Activated T-helper 17 cell treated with anti-CD3 and anti-CD28 coated beads, Interleukin-2, amount 50 U/mL, for 72 hours (primary cell): ENCODE measurements around the gene KL. TPM values are rescaled to one million over a fixed set of nuclear protein-coding genes. Genes with fewer than 3 reads are reported as not detected.
A peak's percentile ranks its signal among the peaks of the same experiment; 100 is the strongest.

ENCODE experiments used
- ATAC-seq: fragments of 150-1000 bp; cut with Tn5 transposase; replicated peaks from 2 replicates; pipeline ENCODE4 v1.10.0; 2021; ENCODE audit warnings: mild to moderate bottlenecking, moderate library complexity
- H3K27ac Mint-ChIP-seq: one replicate; pipeline ENCODE4 v1.8.0; 2022; ENCODE audit warnings: mixed read lengths
- H3K27me3 Mint-ChIP-seq: one replicate; pipeline ENCODE4 v1.8.0; 2022; ENCODE audit warnings: mixed read lengths
- H3K36me3 Mint-ChIP-seq: one replicate; pipeline ENCODE4 v1.8.0; 2022; ENCODE audit warnings: low read depth, mild to moderate bottlenecking, mixed read lengths
- H3K4me1 Mint-ChIP-seq: one replicate; pipeline ENCODE4 v1.8.0; 2022; ENCODE audit warnings: mixed read lengths
- H3K4me3 Mint-ChIP-seq: one replicate; pipeline ENCODE4 v1.8.0; 2022; ENCODE audit warnings: mild to moderate bottlenecking, mixed read lengths
- H3K9me3 Mint-ChIP-seq: one replicate; pipeline ENCODE4 v1.8.0; 2022; ENCODE audit warnings: mixed read lengths
- total RNA-seq, 2 donors: library from RNA; stranded (reverse); gene quantifications; one replicate each; pipeline ENCODE4 v1.2.3, GENCODE V29; 2022

KL gene
- total RNA-seq, 2 donors from 2014 or later: 0.08 TPM; not detected in 1

DNA sequence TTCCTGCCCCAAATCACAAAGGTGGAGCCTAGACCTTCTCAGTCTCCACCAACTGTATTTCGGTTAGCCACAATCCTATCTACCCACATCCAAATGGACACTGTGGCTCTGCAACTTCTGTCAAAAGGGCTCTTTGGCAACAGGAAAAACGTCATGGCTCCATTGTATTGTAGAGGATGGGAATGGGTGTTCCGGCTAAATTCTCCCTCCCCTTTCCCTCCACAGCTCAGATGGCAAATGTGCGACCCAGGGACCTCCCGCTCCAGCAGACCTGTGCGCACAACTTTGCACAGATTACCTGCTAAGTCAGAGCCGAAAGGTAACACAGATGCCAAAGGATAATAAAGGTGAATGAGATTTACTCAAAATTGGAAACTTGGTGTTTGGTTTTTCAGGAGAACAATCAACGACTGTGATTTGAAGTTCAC, 968 bp upstream of the KL start:
- no peak overlapping the region for H3K27ac Mint-ChIP-seq
- no peak for ATAC-seq

GRCh38 chr13:33015791-33016323, 366 bp upstream of the KL start:
- no peak for ATAC-seq
- Mint-ChIP-seq H3K27me3 (peaks cover 66% of the 10 kb centered on the region), H3K9me3 (no peaks in the 10 kb centered on the region), H3K4me3 (peak overlapping the region; percentile 57), H3K36me3 (no peaks in the 10 kb centered on the region), H3K27ac (no peak overlapping the region), H3K4me1 (peaks cover 5% of the 10 kb centered on the region)

More for the DNA sequence above, 968 bp upstream of the KL start:
- Mint-ChIP-seq H3K9me3 (no peaks in the 10 kb centered on the region), H3K4me1 (peaks cover 5% of the 10 kb centered on the region), H3K36me3 (no peaks in the 10 kb centered on the region), H3K4me3 (peak overlapping the region; percentile 57), H3K27me3 (peaks cover 65% of the 10 kb centered on the region)

- Mint-ChIP-seq H3K27me3 (peaks cover 62% of the 10 kb centered on the region), H3K36me3 (no peaks in the 10 kb centered on the region), H3K9me3 (no peaks in the 10 kb centered on the region), H3K4me1 (peaks cover 5% of the 10 kb centered on the region), H3K27ac (no peak overlapping the region), H3K4me3 (peak overlapping the region; percentile 53)
- peak; percentile 89 for ATAC-seq
Measured at GRCh38 chr13:33017323-33017929, 1.2 kb downstream of the KL start.

- no peak for ATAC-seq
- Mint-ChIP-seq H3K9me3 (no peaks in the 10 kb centered on the region), H3K27ac (no peak overlapping the region), H3K4me1 (peaks cover 5% of the 10 kb centered on the region), H3K36me3 (no peaks in the 10 kb centered on the region), H3K4me3 (no peak overlapping the region), H3K27me3 (peaks cover 60% of the 10 kb centered on the region)
Measured at GRCh38 chr13:33018886-33019285, 2.7 kb downstream of the KL start.

DNA sequence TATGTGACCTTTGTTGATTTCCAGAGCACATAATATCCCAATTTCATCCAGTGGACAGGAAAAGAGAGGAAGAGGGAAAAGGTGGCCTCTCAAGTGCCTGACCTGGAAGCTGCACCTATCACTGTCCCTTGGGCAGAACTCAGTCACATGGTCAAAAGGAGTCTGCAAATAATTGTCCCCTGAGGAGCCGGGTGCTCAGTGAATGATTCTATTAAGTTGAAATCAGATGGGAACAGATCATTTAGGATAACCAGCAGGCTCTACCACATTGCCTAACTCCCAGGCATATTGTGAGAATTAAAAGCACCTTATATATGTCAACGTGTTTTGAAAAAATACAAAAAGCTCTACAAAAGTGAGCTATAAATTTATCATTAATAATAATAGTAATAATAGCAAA, 6.8 kb downstream of the KL start:
- no peaks in the 10 kb centered on the region for H3K4me1 Mint-ChIP-seq
- no peak for ATAC-seq

GRCh38 chr13:33025220-33025744, 9.1 kb downstream of the KL start:
- Mint-ChIP-seq H3K4me3 (no peak overlapping the region), H3K36me3 (no peaks in the 10 kb centered on the region), H3K27me3 (peaks cover 33% of the 10 kb centered on the region), H3K27ac (no peak overlapping the region), H3K9me3 (no peaks in the 10 kb centered on the region), H3K4me1 (no peaks in the 10 kb centered on the region)
- ATAC-seq: no peak

More for the DNA sequence above, 6.8 kb downstream of the KL start:
- Mint-ChIP-seq H3K4me3 (no peak overlapping the region), H3K9me3 (no peaks in the 10 kb centered on the region), H3K27me3 (peaks cover 49% of the 10 kb centered on the region), H3K27ac (no peak overlapping the region), H3K36me3 (no peaks in the 10 kb centered on the region)

DNA sequence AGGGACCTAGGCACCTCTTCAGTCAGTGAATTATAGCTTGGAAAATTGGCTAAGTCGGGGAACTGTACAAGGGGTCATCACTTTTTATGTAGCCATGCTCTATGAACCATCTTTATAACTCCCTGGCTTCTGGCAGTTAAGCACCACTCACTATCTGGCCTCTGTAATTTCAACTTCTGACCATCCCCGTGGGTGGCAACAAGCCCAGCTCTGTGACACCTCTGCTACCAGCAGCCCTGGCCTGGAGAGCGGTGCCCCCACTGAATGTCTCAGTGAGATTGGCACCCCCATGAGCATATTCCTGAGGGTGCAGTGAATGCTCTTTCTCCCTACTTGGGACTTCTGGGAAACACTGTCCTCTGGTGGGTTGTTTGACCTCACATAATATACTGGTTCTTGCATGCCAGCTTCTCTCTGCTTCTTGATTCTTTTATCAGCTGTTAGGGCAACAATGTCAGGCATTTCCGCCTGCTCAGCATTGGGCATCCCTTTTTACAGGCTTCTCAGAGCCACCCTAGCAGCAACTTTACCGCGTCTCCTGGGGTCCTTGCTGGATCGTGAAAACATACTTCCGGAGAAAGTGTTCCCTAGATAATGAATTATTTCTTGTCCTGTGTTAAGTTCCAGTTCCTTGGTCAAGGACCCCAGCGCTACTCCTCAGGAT, 10.4 kb downstream of the KL start:
- Mint-ChIP-seq H3K9me3 (no peaks in the 10 kb centered on the region), H3K27me3 (peaks cover 37% of the 10 kb centered on the region), H3K4me3 (no peak overlapping the region), H3K27ac (no peak overlapping the region), H3K36me3 (no peaks in the 10 kb centered on the region), H3K4me1 (no peaks in the 10 kb centered on the region)
- ATAC-seq: no peak

DNA sequence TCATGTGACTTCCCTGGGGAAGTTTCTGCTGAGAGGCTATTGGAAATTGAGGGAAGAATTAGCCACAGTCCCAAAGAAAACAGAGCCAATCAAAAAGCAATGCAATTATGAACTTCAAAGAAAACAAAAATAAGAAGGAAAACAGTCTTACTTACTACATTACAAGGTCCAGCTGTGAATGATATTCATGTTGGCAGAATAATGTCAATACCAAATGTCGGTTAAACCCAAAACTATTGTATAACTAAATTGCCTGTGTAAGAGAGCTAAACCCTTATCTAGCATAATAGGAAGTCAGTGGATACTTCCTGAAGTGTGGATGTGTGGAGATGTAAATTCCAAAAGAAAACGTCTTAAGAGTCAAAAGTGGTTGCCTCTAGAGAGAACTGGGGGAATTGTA, 12.4 kb downstream of the KL start:
- Mint-ChIP-seq H3K9me3 (peaks cover 5% of the 10 kb centered on the region), H3K27ac (no peak overlapping the region), H3K36me3 (no peaks in the 10 kb centered on the region), H3K4me3 (no peak overlapping the region), H3K27me3 (peaks cover 37% of the 10 kb centered on the region), H3K4me1 (peaks cover 5% of the 10 kb centered on the region)
- ATAC-seq: no peak

DNA sequence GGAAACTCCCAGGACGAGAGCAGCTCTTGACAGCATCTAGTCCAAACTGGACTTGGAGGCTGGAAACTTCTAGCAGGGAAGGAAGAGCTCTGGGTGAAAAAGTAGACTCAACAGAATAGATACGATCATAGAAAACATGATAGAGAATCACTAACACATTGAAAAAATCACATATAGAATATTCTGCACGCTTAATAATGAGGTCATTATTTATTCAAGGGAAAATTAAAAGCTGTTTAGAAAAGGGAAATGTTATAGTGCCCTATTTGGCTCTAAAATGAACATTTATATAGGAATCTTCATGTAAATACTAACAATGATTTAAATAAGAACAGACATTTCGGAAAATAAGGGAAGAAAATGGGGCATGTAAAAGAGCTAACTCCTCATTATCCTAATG, 15.1 kb downstream of the KL start:
- H3K9me3 Mint-ChIP-seq: peaks cover 5% of the 10 kb centered on the region
- H3K4me1 Mint-ChIP-seq: peaks cover 5% of the 10 kb centered on the region
- H3K4me3 Mint-ChIP-seq: no peak overlapping the region
- ATAC-seq: no peak
- H3K36me3 Mint-ChIP-seq: no peaks in the 10 kb centered on the region
- H3K27me3 Mint-ChIP-seq: peaks cover 38% of the 10 kb centered on the region
- no peak overlapping the region for H3K27ac Mint-ChIP-seq

GRCh38 chr13:33032037-33032625, 15.9 kb downstream of the KL start:
- ATAC-seq: no peak
- H3K9me3 Mint-ChIP-seq: peaks cover 5% of the 10 kb centered on the region
- H3K27me3 Mint-ChIP-seq: peaks cover 37% of the 10 kb centered on the region
- H3K27ac Mint-ChIP-seq: no peak overlapping the region
- peaks cover 5% of the 10 kb centered on the region for H3K4me1 Mint-ChIP-seq
- H3K36me3 Mint-ChIP-seq: no peaks in the 10 kb centered on the region
- H3K4me3 Mint-ChIP-seq: no peak overlapping the region

GRCh38 chr13:33033051-33033812, 17.0 kb downstream of the KL start:
- no peaks in the 10 kb centered on the region for H3K36me3 Mint-ChIP-seq
- peak overlapping the region; percentile 74 for H3K27ac Mint-ChIP-seq
- ATAC-seq: peak; percentile 44
- peaks cover 29% of the 10 kb centered on the region for H3K27me3 Mint-ChIP-seq
- H3K4me3 Mint-ChIP-seq: peak overlapping the region; percentile 69
- peaks cover 5% of the 10 kb centered on the region for H3K4me1 Mint-ChIP-seq
- H3K9me3 Mint-ChIP-seq: peaks cover 5% of the 10 kb centered on the region

DNA sequence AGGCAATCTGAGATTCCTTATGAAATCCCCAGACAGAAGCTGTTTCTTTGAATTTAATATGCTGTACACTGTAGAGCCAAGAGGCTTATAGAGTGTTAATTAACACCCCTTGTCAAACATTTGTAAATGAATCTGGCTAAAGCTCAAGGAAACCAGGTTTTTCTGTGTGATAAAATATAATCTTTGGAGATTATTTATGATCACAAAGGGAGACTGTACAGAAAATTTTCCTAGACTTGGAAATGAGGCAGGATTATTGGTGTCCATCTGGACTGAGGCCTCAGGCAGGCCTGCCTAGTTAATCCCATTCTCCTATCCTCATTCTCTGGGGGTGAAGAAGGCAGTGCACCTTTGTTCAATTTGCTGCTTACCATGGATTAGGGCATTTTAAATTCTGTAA, 17.8 kb downstream of the KL start:
- Mint-ChIP-seq H3K36me3 (no peaks in the 10 kb centered on the region), H3K27ac (no peak overlapping the region), H3K4me3 (no peak overlapping the region), H3K9me3 (peaks cover 5% of the 10 kb centered on the region), H3K4me1 (peaks cover 5% of the 10 kb centered on the region), H3K27me3 (peaks cover 25% of the 10 kb centered on the region)
- no peak for ATAC-seq

DNA sequence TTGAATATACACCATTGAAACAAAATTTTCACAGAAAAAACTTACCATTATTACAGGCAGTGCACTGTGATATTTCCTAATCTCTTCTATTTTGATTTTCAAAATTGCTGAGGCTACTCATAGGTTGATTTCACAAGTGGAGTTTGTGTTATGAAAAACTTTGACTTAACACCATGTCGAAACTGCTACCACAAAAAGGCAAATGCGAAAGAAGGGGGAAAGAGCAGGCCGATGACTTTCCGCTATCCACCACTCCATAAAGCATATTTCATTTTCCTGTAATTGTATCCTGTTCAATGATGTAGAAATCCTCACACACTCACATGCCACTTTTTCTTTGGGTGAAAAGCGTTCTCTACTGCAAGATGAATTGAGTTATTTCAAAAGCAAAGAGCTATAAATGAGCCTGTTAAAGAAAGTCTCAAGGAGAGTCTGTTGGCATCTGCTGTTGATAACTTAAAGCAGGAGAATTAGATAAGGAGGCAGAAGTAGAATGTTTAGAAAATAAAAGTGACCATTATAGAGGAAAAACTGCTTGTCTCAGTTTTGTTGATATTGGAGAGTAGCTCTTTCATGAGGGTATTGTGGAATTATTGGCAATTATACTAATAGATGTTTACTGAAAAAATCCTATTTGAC, 18.8 kb downstream of the KL start:
- no peak for ATAC-seq
- Mint-ChIP-seq H3K9me3 (peaks cover 5% of the 10 kb centered on the region), H3K36me3 (no peaks in the 10 kb centered on the region), H3K4me1 (peaks cover 5% of the 10 kb centered on the region), H3K27me3 (peaks cover 29% of the 10 kb centered on the region), H3K27ac (no peak overlapping the region), H3K4me3 (no peak overlapping the region)

DNA sequence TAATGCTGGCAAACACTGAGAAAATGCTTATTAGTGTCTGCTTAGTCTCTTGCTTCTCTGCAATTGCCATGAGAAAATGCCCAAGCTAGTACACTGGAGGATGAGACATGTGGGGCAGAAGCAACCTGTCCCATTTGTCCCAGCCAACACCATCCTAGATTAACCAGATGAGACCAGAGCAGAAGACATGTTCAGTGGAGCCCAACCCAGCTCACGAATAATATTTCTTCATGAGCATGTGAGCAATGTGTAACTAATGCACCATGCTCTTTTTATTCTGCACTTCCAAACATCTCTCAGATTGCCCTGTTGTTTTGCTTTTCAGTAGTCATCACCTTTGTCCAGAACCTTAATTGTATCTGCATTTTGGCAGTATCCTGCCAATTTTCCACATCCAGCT, 21.4 kb downstream of the KL start:
- Mint-ChIP-seq H3K4me3 (no peak overlapping the region), H3K4me1 (peaks cover 5% of the 10 kb centered on the region), H3K27me3 (peaks cover 16% of the 10 kb centered on the region), H3K27ac (no peak overlapping the region), H3K36me3 (no peaks in the 10 kb centered on the region), H3K9me3 (peaks cover 2% of the 10 kb centered on the region)
- ATAC-seq: no peak
